Transverse colon (tissue), 3 donors: ENCODE results near the gene OLFM1.

Experiments
- POLR2A ChIP-seq: fragments of 450-650 bp; IDR thresholded peaks from one replicate; pipeline ENCODE4 v1.6.1; 2016; ENCODE audit warnings: antibody characterized with exemption, mild to moderate bottlenecking, moderate library complexity
- TF ChIP-seq, protein P1 (sequence below), 5 experiments: fragments of 200-600 bp in 3 of 5; fragments of 450-650 bp in 2 of 5; sonication (generic) in 3 of 5; IDR thresholded peaks; 1 replicate in 2 of 5; 2 replicates in 3 of 5; pipeline ENCODE4 v1.5.1; 2016 to 2017; ENCODE audit warnings: antibody characterized with exemption in 5 of 5, inconsistent platforms in 3 of 5, mild to moderate bottlenecking in 2 of 5, moderate library complexity in 1 of 5

DNA sequence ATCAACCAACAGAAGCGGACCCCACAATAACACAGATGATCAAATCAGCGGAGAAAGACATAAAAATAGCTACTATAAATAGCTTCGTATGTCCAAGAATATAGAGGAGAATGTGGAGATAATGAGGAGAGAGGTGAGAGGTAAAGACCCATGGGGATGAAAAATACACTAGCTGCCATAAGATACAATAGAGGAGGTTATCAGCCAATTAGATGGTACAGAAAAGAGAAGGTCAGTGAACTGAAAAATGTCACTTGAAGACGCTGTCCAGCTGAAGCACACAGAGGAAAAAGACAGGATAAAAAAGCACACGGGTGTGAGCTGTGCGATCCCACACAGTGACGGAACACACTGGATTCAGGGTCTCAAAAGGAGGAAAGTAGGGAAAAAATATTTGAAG, 73.4 kb downstream of the OLFM1 start:
- TF ChIP-seq, protein P1, sequence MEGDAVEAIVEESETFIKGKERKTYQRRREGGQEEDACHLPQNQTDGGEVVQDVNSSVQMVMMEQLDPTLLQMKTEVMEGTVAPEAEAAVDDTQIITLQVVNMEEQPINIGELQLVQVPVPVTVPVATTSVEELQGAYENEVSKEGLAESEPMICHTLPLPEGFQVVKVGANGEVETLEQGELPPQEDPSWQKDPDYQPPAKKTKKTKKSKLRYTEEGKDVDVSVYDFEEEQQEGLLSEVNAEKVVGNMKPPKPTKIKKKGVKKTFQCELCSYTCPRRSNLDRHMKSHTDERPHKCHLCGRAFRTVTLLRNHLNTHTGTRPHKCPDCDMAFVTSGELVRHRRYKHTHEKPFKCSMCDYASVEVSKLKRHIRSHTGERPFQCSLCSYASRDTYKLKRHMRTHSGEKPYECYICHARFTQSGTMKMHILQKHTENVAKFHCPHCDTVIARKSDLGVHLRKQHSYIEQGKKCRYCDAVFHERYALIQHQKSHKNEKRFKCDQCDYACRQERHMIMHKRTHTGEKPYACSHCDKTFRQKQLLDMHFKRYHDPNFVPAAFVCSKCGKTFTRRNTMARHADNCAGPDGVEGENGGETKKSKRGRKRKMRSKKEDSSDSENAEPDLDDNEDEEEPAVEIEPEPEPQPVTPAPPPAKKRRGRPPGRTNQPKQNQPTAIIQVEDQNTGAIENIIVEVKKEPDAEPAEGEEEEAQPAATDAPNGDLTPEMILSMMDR (IDR thresholded peaks at IDR 0.05), result no peak
- no peak for TF ChIP-seq POLR2A
